Mesothelial cell of epicardium (in vitro differentiated cells): ENCODE data around the gene FBXO10. TPM values are rescaled to one million over a fixed set of nuclear protein-coding genes. Genes with fewer than 3 reads are reported as not detected.

ENCODE experiments used
- DNase-seq, 2 experiments: peaks; one replicate each; pipeline ENCODE4 v3.0.0; 2021; ENCODE audit warnings: low spot score in 2 of 2; ENCODE audit not compliant: unreplicated experiment in 2 of 2
- H3K27ac Mint-ChIP-seq: 2 replicates; pipeline ENCODE4 v1.8.0; 2021; ENCODE audit warnings: mixed read lengths
- H3K27me3 Mint-ChIP-seq: 2 replicates; pipeline ENCODE4 v1.8.0; 2021; ENCODE audit warnings: low read depth, mixed read lengths
- H3K36me3 Mint-ChIP-seq: 2 replicates; pipeline ENCODE4 v1.8.0; 2021; ENCODE audit warnings: mixed read lengths
- H3K4me1 Mint-ChIP-seq: 2 replicates; pipeline ENCODE4 v1.8.0; 2021; ENCODE audit warnings: mixed read lengths
- H3K4me3 Mint-ChIP-seq: 2 replicates; pipeline ENCODE4 v1.8.0; 2021; ENCODE audit warnings: mild to moderate bottlenecking, moderate library complexity, mixed read lengths
- H3K9me3 Mint-ChIP-seq: 2 replicates; pipeline ENCODE4 v1.8.0; 2021; ENCODE audit warnings: mixed read lengths
- total RNA-seq: library from RNA; stranded (reverse); gene quantifications from 3 replicates; pipeline ENCODE4 v1.2.1, GENCODE V29; 2021
- TF ChIP-seq, protein P1 (sequence below): fragments of 200-600 bp; sonication (generic); IDR thresholded peaks from one replicate; pipeline ENCODE4 v1.5.0; 2021; ENCODE audit warnings: antibody characterized with exemption; ENCODE audit not compliant: unreplicated experiment

The FBXO10 gene, protein sequence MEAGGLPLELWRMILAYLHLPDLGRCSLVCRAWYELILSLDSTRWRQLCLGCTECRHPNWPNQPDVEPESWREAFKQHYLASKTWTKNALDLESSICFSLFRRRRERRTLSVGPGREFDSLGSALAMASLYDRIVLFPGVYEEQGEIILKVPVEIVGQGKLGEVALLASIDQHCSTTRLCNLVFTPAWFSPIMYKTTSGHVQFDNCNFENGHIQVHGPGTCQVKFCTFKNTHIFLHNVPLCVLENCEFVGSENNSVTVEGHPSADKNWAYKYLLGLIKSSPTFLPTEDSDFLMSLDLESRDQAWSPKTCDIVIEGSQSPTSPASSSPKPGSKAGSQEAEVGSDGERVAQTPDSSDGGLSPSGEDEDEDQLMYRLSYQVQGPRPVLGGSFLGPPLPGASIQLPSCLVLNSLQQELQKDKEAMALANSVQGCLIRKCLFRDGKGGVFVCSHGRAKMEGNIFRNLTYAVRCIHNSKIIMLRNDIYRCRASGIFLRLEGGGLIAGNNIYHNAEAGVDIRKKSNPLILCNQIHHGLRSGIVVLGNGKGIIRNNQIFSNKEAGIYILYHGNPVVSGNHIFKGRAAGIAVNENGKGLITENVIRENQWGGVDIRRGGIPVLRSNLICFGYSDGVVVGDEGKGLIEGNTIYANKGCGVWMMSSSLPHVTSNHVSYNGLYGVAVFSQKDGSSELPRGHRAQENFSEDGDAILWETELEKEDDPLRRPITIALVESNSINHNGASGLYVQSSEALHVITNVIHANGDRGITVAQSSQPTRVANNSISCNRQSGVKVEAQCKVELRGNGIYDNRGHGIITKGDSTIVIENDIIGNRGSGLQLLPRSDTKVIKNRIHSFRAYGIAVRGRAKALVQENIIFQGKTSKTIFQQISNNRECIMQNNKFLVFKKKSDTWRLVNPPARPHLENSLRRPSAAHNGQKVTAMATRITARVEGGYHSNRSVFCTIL
- 22.0 to 26.6 TPM (median 24.1 TPM) in 3 replicates for total RNA-seq

DNA sequence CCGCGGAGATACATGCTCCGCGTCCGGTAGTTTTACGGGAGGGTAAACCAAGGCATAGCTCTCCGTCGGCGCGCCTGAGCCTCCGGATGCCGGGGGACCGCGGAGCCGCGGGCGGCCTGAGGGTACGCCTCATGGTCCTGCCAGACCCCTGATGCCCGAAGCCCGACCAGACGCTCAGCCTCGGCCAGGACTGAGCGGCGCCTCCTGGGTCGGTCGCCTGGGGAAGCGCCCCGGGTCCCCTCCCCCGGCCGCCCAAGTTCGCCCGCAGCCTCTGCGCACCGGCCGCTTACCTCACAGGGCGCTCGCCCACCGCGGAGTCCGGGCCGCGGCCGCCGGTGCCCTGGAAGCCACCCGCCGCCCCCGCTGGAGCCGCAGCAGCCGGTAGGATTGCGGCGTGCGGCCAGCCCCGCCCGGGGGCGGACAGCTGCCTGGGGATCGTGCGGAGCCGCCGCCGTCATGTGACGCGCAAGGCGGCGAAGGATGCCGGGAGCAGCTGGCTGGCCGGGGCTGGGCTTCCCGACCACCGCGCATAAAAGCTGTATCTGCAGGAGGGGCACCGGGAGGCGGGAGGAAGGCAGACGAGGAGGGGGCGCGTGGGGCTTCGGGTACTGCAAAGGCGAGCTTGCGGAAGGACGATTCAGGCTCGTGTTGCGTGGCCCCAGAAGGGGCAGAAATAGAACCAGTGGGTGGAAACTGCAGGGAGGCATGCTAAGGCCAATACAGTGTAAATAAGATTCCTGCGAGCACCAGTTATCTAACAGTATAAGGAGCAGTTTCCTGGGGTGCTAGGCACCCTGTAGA, at the start of gene FBXO10:
FBXO10 (minus strand) TSS at position 460 of the 801 bp plus-strand sequence. CDS start 34,612 bp downstream, outside the sequence.
- Mint-ChIP-seq H3K9me3 (no peaks in the 10 kb centered on the region), H3K4me3 (peak within 1 kb of the TSS; percentile 84), H3K36me3 (no peaks in the 10 kb centered on the region), H3K4me1 (peaks cover 31% of the 10 kb centered on the region), H3K27ac (peak within 1 kb of the TSS; percentile 93), H3K27me3 (no peaks in the 10 kb centered on the region)
- peak; percentile 60 to 82 for DNase-seq
- TF ChIP-seq, protein P1, sequence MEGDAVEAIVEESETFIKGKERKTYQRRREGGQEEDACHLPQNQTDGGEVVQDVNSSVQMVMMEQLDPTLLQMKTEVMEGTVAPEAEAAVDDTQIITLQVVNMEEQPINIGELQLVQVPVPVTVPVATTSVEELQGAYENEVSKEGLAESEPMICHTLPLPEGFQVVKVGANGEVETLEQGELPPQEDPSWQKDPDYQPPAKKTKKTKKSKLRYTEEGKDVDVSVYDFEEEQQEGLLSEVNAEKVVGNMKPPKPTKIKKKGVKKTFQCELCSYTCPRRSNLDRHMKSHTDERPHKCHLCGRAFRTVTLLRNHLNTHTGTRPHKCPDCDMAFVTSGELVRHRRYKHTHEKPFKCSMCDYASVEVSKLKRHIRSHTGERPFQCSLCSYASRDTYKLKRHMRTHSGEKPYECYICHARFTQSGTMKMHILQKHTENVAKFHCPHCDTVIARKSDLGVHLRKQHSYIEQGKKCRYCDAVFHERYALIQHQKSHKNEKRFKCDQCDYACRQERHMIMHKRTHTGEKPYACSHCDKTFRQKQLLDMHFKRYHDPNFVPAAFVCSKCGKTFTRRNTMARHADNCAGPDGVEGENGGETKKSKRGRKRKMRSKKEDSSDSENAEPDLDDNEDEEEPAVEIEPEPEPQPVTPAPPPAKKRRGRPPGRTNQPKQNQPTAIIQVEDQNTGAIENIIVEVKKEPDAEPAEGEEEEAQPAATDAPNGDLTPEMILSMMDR, result no peak

DNA sequence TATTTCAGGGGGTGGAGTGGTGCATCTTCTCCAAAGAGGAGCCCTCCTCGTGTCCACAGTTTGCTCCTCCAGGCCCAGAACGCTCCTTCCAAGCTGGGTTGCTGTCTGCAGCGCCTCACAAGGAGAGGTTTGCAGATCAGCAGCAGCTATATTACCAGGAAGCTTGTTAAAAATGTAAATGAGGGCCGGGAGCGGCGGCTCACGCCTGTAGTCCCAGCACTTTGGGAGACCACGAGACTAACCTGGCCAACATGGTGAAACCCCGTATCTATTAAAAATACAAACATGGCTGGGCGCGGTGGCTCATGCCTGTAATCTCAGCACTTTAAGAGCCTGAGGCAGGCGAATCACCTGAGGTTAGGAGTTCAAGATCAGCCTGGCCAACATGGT, 49.6 kb upstream of the FBXO10 start:
- Mint-ChIP-seq H3K4me1 (peaks cover 21% of the 10 kb centered on the region), H3K27me3 (peaks cover 6% of the 10 kb centered on the region), H3K9me3 (no peaks in the 10 kb centered on the region), H3K4me3 (no peak overlapping the region), H3K27ac (no peak overlapping the region), H3K36me3 (no peaks in the 10 kb centered on the region)
- DNase-seq, result no peak
- TF ChIP-seq, protein P1, result no peak

DNA sequence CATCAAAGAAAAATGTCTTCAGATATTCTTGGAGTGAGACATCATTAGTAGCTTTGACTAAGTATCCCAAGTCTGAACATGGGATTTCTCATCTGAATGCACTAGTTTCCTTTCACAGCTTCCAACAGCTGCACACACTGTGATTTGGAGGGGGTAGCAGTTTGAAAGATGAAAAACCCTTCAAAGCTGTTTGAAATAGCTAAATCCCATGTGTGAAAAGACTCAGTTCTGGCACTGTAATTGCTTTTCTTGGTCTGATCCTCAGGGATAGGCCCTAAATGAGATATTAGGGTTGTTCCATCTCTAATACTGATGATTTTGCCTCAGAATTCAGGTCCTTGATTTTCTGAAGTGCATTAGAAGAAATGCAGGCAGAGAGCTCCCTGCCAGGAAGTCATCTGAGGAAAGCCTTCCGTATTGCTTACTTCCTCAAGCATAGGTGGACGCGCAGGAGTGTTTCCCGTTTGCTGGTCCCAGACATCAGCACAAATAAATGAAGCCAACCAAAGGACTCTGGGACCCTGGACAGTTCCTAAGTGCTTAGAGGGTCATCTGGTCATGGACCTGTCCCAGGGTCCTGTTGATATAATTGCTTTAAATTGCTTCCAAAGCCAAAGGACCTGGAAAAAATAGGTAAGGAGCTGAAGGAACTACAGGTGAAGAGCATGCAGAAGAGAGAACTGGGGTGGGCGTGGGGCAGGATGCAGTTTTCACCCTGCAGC, 49.0 kb upstream of the FBXO10 start:
- H3K4me3 Mint-ChIP-seq, result no peak overlapping the region
- TF ChIP-seq, protein P1, result no peak
- H3K9me3 Mint-ChIP-seq, result no peaks in the 10 kb centered on the region

DNA sequence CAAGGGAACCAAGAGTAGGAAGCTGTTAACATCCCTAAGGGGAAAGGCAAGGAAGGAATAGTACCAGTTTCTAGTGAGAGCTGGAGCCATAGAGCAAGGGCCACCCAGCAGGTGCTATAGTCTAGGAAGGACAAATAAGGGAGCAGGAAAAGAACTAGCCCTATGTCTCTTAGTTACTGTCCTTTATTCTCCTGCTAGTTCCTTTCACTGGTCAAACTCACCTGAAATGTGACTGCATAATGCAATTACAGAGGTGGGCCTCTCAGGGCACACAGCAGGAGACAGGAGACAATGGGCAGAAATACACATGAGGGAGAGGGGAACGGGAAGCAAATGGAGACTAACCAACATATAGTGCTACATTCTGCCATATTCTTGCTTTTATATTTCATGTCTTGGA, 47.9 kb upstream of the FBXO10 start:
- Mint-ChIP-seq H3K27ac (no peak overlapping the region), H3K36me3 (no peaks in the 10 kb centered on the region), H3K27me3 (peaks cover 6% of the 10 kb centered on the region), H3K4me1 (peaks cover 30% of the 10 kb centered on the region), H3K4me3 (no peak overlapping the region), H3K9me3 (no peaks in the 10 kb centered on the region)
- no peak for DNase-seq
- TF ChIP-seq, protein P1, result no peak

More for the DNA sequence above, 49.0 kb upstream of the FBXO10 start:
- H3K4me1 Mint-ChIP-seq, result peaks cover 22% of the 10 kb centered on the region
- H3K36me3 Mint-ChIP-seq, result no peaks in the 10 kb centered on the region
- H3K27ac Mint-ChIP-seq, result no peak overlapping the region
- DNase-seq, result no peak
- peaks cover 6% of the 10 kb centered on the region for H3K27me3 Mint-ChIP-seq
